COR-L47 (cell line): ENCODE measurements around the gene INPP5B.
"Not testable (repeated sequence)": the region's sequence is repeated elsewhere in the genome, so short reads cannot be mapped to it uniquely, and the experiment has no call there.

Experiments used
- DNase-seq: peaks from one replicate; lab custom pipeline; 2025; lab: John Stamatoyannopoulos, UW

The INPP5B gene

GRCh38 chr1:37946703-37947360 is at the start of gene INPP5B:
Gene INPP5B, minus strand, starts transcription at chr1:37947053. Its CDS starts 745 bp downstream, at chr1:37946308.
- DNase-seq, result no peak

GRCh38 chr1:37995751-37996345 is 49.0 kb upstream of the INPP5B start:
- peak; percentile 29 for DNase-seq

- no peak for DNase-seq
Measured at GRCh38 chr1:37994886-37995566, 48.2 kb upstream of the INPP5B start.

GRCh38 chr1:37989361-37989930 is 42.6 kb upstream of the INPP5B start:
- peak; percentile 35 for DNase-seq

- no peak for DNase-seq
Measured at GRCh38 chr1:37987679-37988078, 40.8 kb upstream of the INPP5B start.

- DNase-seq, result no peak
Measured at GRCh38 chr1:37983546-37983945, 36.7 kb upstream of the INPP5B start.

GRCh38 chr1:37978541-37978940 is 31.7 kb upstream of the INPP5B start:
- DNase-seq, result no peak

GRCh38 chr1:37975083-37975482 is 28.2 kb upstream of the INPP5B start:
- peak; percentile 16 for DNase-seq

GRCh38 chr1:37974567-37974966 is 27.7 kb upstream of the INPP5B start:
- DNase-seq, result no peak

GRCh38 chr1:37973684-37974083 is 26.8 kb upstream of the INPP5B start:
- DNase-seq, result not testable (repeated sequence)

GRCh38 chr1:37965301-37965700 is 18.4 kb upstream of the INPP5B start:
- DNase-seq, result no peak

GRCh38 chr1:37964106-37964505 is 17.3 kb upstream of the INPP5B start:
- DNase-seq, result not testable (repeated sequence)

- DNase-seq, result no peak
Measured at GRCh38 chr1:37958690-37959089, 11.8 kb upstream of the INPP5B start.

GRCh38 chr1:37955685-37956084 is 8.8 kb upstream of the INPP5B start:
- no peak for DNase-seq

- no peak for DNase-seq
Measured at GRCh38 chr1:37954316-37954971, 7.6 kb upstream of the INPP5B start.

- DNase-seq, result no peak
Measured at GRCh38 chr1:37952738-37953137, 5.9 kb upstream of the INPP5B start.

GRCh38 chr1:37951783-37952624 is 5.2 kb upstream of the INPP5B start:
- DNase-seq, result no peak

- DNase-seq, result no peak
Measured at GRCh38 chr1:37951041-37951782, 4.4 kb upstream of the INPP5B start.

GRCh38 chr1:37949524-37950152 is 2.8 kb upstream of the INPP5B start:
- DNase-seq, result no peak

GRCh38 chr1:37948841-37949240 is 2.0 kb upstream of the INPP5B start:
- no peak for DNase-seq
